C4-2B (cell line): ENCODE measurements around the gene SEC31B.
A peak's percentile ranks its signal among the peaks of the same experiment; 100 is the strongest.

Source experiments
- H3K27ac ChIP-seq: fragments of 450-650 bp; 2 replicates; pipeline ENCODE4 v1.5.1; 2017
- CTCF ChIP-seq: fragments of 450-650 bp; conservative IDR thresholded peaks from 2 replicates; pipeline ENCODE4 v1.5.1; 2017; ENCODE audit warnings: mild to moderate bottlenecking
- ZFX ChIP-seq: fragments of 450-650 bp; IDR thresholded peaks from 2 replicates; pipeline ENCODE4 v1.6.1; 2017

Gene SEC31B

GRCh38 chr10:100544950-100545349, 25.3 kb upstream of the SEC31B start:
- H3K27ac ChIP-seq = no peak overlapping the region
- TF ChIP-seq CTCF (no peak), ZFX (no peak)

- no peak overlapping the region for H3K27ac ChIP-seq
- TF ChIP-seq CTCF (no peak), ZFX (no peak)
These were observed 17.8 kb upstream of the SEC31B start for GRCh38 chr10:100537475-100537874.

- H3K27ac ChIP-seq = peak within 1 kb of the TSS; percentile 67
- TF ChIP-seq ZFX (no peak), CTCF (peak; percentile 83)
These were observed 16.2 kb upstream of the SEC31B start, which contains the start of gene HIF1AN for GRCh38 chr10:100535715-100536353. HIF1AN (plus strand) TSS chr10:100535943; CDS start chr10:100535959, 16 bp downstream.

- no peak for TF ChIP-seq ZFX
- TF ChIP-seq CTCF = no peak
- H3K27ac ChIP-seq = peak overlapping the region; percentile 67
These were observed 15.7 kb upstream of the SEC31B start for GRCh38 chr10:100535338-100535714.

GRCh38 chr10:100534726-100535125, 15.1 kb upstream of the SEC31B start:
- TF ChIP-seq ZFX (no peak), CTCF (no peak)
- H3K27ac ChIP-seq = no peak overlapping the region

DNA sequence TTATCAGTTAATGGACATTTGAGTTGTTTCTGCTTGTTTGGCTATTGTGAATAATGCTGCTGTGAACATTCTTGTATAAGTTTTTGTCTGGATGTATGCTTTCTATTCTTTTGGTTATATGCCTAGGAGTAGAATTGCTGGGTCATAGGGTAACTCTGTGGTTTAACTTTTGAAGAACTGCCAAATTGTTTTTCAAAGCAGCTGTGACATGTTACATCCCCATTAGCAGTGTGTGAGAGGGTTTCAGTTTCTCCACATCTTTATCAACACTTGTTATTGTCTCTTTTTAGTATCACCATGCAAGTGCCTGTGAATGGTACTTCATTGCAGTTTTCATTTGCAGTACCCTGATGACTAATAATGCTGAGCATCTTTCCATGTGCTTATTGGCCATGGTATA, 12.1 kb upstream of the SEC31B start:
- no peak overlapping the region for H3K27ac ChIP-seq
- TF ChIP-seq CTCF (no peak), ZFX (no peak)

DNA sequence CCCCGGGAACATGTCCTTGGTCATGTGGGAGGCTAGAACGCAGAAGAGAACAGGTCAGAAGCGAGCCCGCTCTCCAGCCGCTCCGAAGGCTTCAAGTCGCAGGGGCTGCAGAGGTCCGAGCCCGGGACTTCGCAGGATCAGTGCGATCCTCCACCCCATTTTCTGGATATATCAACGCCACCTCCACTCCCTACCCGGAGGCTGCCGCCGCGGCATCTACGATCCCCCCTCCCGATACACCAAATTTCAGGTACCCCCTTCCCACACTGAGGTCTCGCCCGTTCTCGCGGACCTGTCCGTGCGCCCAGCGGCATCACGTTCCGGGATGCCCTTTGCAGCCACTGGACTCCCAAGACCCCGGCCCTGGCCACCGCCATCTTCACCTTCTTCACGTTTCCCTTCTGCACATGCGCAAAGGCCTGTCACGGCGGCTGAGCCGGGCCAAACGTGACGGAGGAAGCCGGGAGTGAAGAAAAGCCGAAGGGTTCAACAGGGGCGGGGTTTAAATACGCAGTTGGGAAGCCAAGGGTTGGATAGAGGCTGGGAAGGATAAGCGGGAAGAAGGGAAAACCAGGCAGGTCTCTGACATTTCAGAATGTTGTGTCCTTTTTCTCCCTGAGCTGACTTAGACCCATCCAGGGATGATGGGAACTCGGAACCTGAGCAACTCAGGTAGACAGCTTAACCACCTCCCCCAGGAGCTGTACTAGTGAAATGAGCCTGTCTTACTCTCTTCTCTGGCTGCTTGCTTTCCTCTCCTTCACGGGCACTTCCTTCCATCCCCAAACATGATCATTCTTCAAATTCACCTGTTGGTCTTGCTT, 10.0 kb upstream of the SEC31B start, which contains the start of gene NDUFB8:
Gene NDUFB8 (minus strand): TSS at position 397 of the 824 bp plus-strand sequence. CDS start 20 bp downstream, at position 377.
- TF ChIP-seq CTCF (no peak), ZFX (no peak)
- H3K27ac ChIP-seq = peak within 1 kb of the TSS; percentile 90
